GM18507 (cell line): ENCODE measurements around the gene KLHDC9.
"Not testable (repeated sequence)": the region's sequence is repeated elsewhere in the genome, so short reads cannot be mapped to it uniquely, and the experiment has no call there.

ENCODE experiments used
- DNase-seq: peaks from one replicate; pipeline ENCODE4 v3.0.0; 2011; ENCODE audit warnings: low read depth; ENCODE audit not compliant: insufficient read length; ENCODE audit errors: extremely low spot score
- FAIRE-seq: peaks from 2 replicates; lab custom pipeline; 2011; peaks lifted over from hg19 to GRCh38; lab: Jason Lieb, UNC

KLHDC9 gene

DNA sequence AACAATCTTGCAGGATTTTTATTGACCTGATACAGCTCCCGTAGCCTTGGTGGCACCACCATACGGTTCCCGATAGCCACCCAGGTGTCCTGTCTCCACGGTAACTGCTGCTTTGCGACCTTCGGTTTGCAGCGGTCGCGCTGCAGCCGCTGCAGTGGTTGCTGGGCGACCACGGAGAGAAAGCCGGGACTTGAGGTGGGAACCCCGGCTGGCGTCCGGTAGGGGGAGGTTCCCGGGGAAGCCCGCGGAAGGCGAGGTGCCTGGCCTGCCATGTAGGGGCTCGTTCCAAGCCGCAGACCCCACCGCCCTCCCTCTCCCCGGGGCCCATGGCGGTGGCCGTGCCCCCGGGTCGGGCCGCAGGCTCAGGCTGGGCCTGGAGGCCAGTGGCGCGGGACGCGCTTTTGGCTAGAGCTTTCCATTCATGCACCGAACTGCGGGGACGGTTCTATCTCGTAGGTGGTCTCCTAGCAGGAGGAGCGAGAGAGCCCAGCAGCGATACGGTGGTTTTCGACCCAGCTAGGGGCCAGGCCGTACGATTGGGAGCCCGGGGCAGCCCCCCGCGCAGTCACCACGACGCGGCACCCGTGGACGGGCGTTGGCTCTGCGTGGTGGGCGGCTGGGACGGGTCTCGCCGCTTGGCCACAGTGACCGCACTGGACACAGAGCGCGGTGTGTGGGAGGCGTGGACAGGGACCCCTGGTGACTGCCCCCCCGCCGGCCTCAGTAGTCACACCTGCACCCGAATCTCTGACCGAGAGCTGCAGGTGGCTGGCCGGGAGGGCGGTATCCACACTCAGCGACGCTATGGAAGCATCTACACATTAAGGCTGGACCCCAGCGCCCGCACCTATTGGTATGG lies at the start of gene KLHDC9:
TSS of gene KLHDC9 (plus strand) at position 152 of the 859 bp plus-strand sequence. CDS start at position 327, 175 bp downstream.
- peak; percentile 88 for DNase-seq
- FAIRE-seq, result peak; percentile 95

GRCh38 chr1:161048949-161049722 lies 49.0 kb upstream of the KLHDC9 start:
- FAIRE-seq (no peak), DNase-seq (no peak)

DNA sequence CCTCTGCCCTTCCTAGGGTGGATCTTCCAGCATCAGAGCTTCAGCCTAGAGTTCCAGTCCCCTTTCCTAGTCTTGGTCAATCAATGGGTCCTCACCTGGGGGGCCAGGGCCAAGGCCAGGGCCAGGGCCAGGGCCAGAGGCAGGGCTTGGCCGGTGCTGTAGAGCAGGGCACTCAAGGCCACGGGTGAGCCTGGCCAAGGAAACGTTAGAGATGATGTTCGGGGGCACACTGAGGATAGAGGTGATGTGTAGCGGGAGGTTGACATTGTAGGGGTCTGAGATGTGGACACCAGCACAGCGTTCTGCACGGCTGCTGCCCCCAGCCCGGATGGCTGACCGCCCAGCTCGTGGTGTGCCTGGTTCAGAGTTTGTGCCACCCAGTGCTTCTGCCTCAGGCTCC lies 46.9 kb upstream of the KLHDC9 start:
- no peak for FAIRE-seq
- no peak for DNase-seq

DNA sequence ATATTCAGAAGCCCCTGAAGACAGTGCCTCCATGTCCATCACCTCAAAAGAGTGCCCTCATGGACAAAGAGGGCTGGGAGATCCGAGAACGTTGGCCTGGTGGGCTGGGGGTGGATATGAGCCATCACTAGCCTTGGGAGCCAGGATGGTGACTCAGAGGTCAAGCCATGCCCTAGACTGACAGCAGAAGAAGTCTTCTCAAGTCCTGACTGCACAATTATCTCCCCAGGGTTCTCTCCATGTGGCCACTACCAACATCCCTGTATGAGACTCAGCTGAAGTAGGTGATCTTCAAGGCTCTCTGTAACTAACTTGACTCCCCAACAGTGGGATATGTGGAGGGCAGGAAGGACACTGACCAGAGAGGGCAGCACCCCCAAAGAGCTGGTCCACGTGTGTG lies 45.3 kb upstream of the KLHDC9 start:
- DNase-seq (no peak), FAIRE-seq (no peak)

DNA sequence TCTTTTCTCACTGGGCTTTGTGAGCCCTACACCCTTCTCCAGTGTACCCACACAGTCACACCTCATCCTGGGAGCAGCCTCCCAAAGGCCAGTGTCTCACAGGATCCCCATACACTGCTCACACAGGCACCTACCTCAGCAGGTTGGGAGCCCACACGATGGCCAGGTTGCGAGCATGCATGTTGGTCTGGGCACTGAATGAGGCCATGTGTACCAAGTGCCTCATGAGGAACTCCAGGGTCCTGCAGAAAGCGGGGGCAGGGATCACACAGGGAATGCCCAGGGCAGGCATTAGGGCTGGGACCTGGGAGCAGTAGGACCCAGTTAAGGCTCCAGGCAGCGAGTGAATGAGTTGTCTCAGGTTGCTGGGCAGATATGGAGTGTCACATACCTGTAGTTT lies 43.9 kb upstream of the KLHDC9 start:
- no peak for DNase-seq
- no peak for FAIRE-seq

DNA sequence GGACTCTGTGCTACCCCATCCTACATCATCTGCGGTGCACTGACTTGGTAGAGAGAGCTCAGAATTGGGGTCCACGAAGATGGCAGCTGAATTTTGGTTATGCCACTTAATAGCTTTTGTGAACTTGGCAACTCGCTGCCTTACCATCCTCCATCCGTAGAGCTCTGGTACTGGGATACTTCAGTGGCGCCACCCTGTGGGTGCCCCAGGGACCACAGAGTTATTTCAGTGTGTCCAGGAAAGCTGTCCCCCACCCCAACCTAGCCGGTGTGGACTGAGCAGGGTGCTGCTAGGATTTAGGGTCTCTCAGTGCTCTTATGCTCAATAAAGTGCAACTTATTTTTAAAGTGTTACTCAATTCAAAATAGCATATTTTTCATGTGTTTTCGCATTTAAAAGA lies 43.4 kb upstream of the KLHDC9 start:
- no peak for DNase-seq
- FAIRE-seq, result no peak

DNA sequence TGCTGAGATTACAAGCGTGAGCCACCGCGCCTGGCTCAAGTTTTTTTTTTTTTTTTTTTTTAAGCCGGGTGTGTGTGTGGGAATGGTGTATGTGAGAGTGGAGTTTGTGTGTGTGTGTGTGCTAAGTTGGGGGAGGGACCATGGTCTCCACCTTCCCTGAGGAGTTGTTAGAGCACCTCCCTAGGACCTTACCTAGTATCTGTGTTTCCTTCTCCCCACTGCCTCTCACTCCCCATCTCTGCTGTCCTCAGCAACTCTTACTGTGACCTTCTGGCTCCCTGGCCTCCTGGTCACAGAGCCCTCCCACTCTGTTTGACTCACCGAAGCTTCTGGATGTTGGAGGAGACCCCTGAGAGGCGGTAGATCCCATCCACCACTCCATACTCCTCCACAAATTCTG lies 38.9 kb upstream of the KLHDC9 start:
- DNase-seq (no peak), FAIRE-seq (no peak)

DNA sequence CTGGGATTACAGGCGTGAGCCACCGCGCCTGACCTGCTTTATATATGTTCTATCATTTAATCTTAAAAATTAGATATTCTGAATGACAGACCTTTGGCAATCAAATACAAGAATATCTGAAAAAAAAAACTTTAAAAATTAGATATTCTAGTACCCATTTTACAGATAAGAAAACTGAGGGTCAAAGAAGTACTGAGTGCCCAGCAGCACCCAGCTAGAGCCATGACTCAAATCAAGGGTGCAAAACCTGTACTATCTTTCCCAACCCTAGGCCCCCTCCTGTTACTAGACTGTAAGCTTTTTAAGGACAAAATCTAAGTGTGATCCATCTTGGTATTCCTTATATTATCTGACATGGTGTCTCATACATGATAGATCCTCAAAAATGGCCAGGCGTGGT lies 36.7 kb upstream of the KLHDC9 start:
- FAIRE-seq, result no peak
- DNase-seq, result no peak

- not testable (repeated sequence) for FAIRE-seq
Measured at GRCh38 chr1:161063936-161064335, 34.2 kb upstream of the KLHDC9 start.

GRCh38 chr1:161065681-161066080 lies 32.5 kb upstream of the KLHDC9 start:
- FAIRE-seq, DNase-seq: not testable (repeated sequence)

More at GRCh38 chr1:161063936-161064335, 34.2 kb upstream of the KLHDC9 start:
- not testable (repeated sequence) for DNase-seq

DNA sequence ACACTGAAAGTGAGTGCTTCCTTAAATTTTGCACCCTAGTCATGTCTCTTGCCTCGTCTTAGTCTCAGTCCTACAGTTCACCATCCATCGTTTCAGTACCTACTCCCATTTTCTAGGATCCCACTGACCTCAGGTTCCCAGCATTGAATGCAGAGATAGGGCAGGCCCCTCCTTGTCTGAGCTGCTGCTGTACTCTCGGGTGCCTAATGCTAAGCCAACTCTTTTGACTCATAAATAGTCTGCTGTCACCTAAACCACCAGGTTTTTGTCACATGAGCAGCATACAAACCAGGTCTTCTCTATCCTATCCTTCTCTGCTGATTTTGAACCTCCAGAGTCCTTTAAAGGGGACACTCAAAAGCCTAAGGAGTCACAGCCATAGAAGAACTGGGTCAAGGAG lies 31.5 kb upstream of the KLHDC9 start:
- FAIRE-seq, result no peak
- DNase-seq, result no peak

GRCh38 chr1:161068306-161069234 lies 29.6 kb upstream of the KLHDC9 start:
- FAIRE-seq (peak; percentile 99), DNase-seq (peak; percentile 64)

GRCh38 chr1:161069241-161069640 lies 28.9 kb upstream of the KLHDC9 start:
- FAIRE-seq, result peak; percentile 53
- no peak for DNase-seq

DNA sequence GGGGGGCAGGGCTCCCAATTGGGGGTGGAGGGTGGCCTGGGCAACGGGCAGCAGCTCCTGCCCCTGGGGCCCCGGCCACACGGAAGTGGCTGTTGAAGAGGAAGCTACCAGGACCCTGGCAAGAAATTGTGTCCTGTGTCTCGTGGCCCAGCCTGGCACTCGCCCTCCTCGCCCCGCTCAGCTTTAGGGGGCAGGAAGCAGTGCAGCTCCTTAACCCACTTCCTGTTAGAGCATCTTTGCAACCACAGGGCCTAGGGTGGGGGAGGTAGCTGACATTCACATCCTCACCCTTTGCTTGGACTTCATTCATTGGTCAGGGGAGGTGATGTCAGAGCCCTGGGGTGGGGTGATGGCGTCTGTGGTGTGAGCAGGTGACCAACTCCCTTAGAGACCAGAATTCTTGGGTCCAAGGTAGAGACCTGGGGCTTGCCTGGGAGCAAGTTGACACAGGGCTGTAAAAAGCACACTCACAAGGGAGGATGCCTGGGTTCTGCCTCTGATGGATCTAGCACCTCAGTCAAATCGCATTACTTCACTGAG lies 28.4 kb upstream of the KLHDC9 start, which contains the start of gene ARHGAP30:
TSS of gene ARHGAP30 (minus strand) at position 161 of the 540 bp plus-strand sequence. CDS start 267 bp downstream, outside the sequence.
- DNase-seq (peak; percentile 94), FAIRE-seq (peak; percentile 99)

GRCh38 chr1:161070761-161071160 lies 27.4 kb upstream of the KLHDC9 start:
- no peak for DNase-seq
- no peak for FAIRE-seq

- DNase-seq, result no peak
- FAIRE-seq, result peak; percentile 49
Measured at GRCh38 chr1:161071886-161072371, 26.2 kb upstream of the KLHDC9 start.

- no peak for DNase-seq
- no peak for FAIRE-seq
Measured at GRCh38 chr1:161072751-161073449, 25.3 kb upstream of the KLHDC9 start.

DNA sequence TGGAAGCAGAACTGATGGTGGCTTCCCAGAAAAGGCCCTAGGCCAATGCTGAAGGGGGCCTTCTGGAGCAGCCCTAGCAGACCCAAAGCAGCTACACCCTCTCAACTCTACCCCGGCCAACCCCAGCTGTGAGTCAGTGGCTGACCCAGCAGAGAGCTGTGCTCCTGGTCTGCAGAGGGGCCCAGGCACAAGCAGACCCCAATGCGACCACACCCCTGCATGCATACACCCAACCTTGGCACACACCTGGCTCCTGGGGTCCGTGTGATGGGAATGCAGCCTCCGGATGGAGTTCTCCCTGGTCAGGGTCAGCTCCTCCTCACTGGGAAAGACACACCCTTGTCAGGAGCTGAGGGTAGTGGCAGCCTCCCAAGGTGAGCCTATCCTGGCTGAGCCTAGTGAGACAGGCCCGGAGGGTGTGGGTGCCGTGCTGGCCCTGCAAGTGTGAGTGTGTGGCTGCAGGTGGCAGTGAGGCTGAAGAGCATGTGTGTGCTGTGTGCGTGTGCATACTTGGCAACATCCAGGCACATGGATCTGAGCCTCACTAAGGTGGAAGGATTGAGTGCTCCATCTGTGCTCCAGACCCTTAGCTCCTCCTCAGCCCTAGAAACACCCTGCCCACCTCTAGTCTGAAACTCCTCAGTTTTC lies 24.6 kb upstream of the KLHDC9 start:
- DNase-seq (no peak), FAIRE-seq (no peak)
